Fibroblast of lung (primary cell): Measurements from ENCODE around the gene UCK2. TPM values are rescaled to one million over a fixed set of nuclear protein-coding genes. Genes with fewer than 3 reads are reported as not detected.

ENCODE experiments used
- DNase-seq, 2 donors: peaks; one replicate each; pipeline versions ENCODE4 v3.0.0 to v3.0.0-alpha.2; 2010; ENCODE audit warnings: low read depth in 2 of 2
- H2AFZ ChIP-seq: 2 replicates; pipeline ENCODE4 v1.5.1; 2012; ENCODE audit warnings: low read length, control low read depth, inconsistent platforms
- H3K27ac ChIP-seq: 2 replicates; pipeline ENCODE4 v1.5.1; 2011; ENCODE audit warnings: low read length, control low read depth; ENCODE audit not compliant: insufficient read depth
- H3K27me3 ChIP-seq: 2 replicates; pipeline ENCODE4 v1.5.1; 2011; ENCODE audit warnings: mild to moderate bottlenecking, low read length; ENCODE audit not compliant: control insufficient read depth, insufficient read depth
- H3K36me3 ChIP-seq: 2 replicates; pipeline ENCODE4 v1.5.1; 2011; ENCODE audit warnings: low read length; ENCODE audit not compliant: control insufficient read depth, insufficient read depth
- H3K4me1 ChIP-seq: 2 replicates; pipeline ENCODE4 v1.5.1; 2011; ENCODE audit warnings: low read length; ENCODE audit not compliant: control insufficient read depth, insufficient read depth; ENCODE audit errors: extremely low read depth
- H3K4me2 ChIP-seq: 2 replicates; pipeline ENCODE4 v1.5.1; 2011; ENCODE audit warnings: low read length, control low read depth; ENCODE audit not compliant: insufficient read depth; ENCODE audit errors: extremely low read depth
- H3K4me3 ChIP-seq, 4 experiments: fragments of 200-600 bp in 1 of 4; sonication (generic) in 1 of 4; replicated peaks in 1 of 4; 2 replicates each; pipeline ENCODE4 v1.5.1; 2011 to 2016; ENCODE audit warnings: low read length in 4 of 4, low read depth in 3 of 4, mild to moderate bottlenecking in 3 of 4, control low read depth in 2 of 4, inconsistent platforms in 1 of 4, mixed read lengths in 1 of 4; ENCODE audit not compliant: insufficient read depth in 1 of 4; ENCODE audit errors: control extremely low read depth in 1 of 4
- H3K79me2 ChIP-seq: 2 replicates; pipeline ENCODE4 v1.5.1; 2012; ENCODE audit warnings: mild to moderate bottlenecking, low read length, inconsistent platforms; ENCODE audit not compliant: control insufficient read depth, insufficient read depth
- H3K9ac ChIP-seq: 2 replicates; pipeline ENCODE4 v1.5.1; 2011; ENCODE audit warnings: mild to moderate bottlenecking, low read length, control low read depth; ENCODE audit not compliant: insufficient read depth
- H3K9me3 ChIP-seq: 2 replicates; pipeline ENCODE4 v1.5.1; 2012; ENCODE audit warnings: low read depth, low read length; ENCODE audit not compliant: control insufficient read depth, insufficient read depth
- H4K20me1 ChIP-seq: 2 replicates; pipeline ENCODE4 v1.5.1; 2011; ENCODE audit warnings: low read length; ENCODE audit not compliant: control insufficient read depth, insufficient read depth; ENCODE audit errors: extremely low read depth
- EZH2 ChIP-seq: IDR thresholded peaks from 2 replicates; pipeline ENCODE4 v1.5.1; 2012; ENCODE audit warnings: low read length, control low read depth, mild to moderate bottlenecking; ENCODE audit errors: missing control alignments
- polyA plus RNA-seq, 2 donors: library from polyadenylated mRNA; depleted of rRNA in 1 of 2; stranded (reverse) in 1 of 2; unstranded in 1 of 2; fragments of >200 nt; gene quantifications; 2 replicates each; pipeline ENCODE4 v1.2.1, GENCODE V29; 2011 to 2012; ENCODE audit warnings: missing spikeins in 1 of 2
- total RNA-seq: library from RNA; depleted of rRNA; stranded (reverse); fragments of >200 nt; gene quantifications from 2 replicates; pipeline ENCODE4 v1.2.1, GENCODE V29; 2014
- TF ChIP-seq, protein P1 (sequence below), 2 donors: IDR thresholded peaks in 1 of 2; conservative IDR thresholded peaks in 1 of 2; 1 replicate in 1 of 2; 2 replicates in 1 of 2; pipeline ENCODE4 v1.5.1; 2011 to 2012; ENCODE audit warnings: low read length in 2 of 2, control low read depth in 1 of 2, inconsistent platforms in 1 of 2, low read depth in 1 of 2, mild to moderate bottlenecking in 1 of 2

Gene UCK2
- total and polyA plus RNA-seq, 2 donors (not counting 1 experiment from before 2014, with no cell fraction given) = 95.1 to 99.0 TPM

GRCh38 chr1:165861911-165862310, 34.5 kb downstream of the UCK2 start:
- Histone ChIP-seq H3K9ac (no peak overlapping the region), H4K20me1 (peaks cover 2% of the 10 kb centered on the region), H3K79me2 (peaks cover 87% of the 10 kb centered on the region), H3K27me3 (no peaks in the 10 kb centered on the region), H3K4me3 (no peak overlapping the region), H3K36me3 (no peaks in the 10 kb centered on the region), H3K27ac (no peak overlapping the region), H3K9me3 (no peaks in the 10 kb centered on the region), H2AFZ (no peak overlapping the region), H3K4me2 (no peak overlapping the region), H3K4me1 (peaks cover 7% of the 10 kb centered on the region)
- TF ChIP-seq EZH2 = no peak
- TF ChIP-seq, protein P1, sequence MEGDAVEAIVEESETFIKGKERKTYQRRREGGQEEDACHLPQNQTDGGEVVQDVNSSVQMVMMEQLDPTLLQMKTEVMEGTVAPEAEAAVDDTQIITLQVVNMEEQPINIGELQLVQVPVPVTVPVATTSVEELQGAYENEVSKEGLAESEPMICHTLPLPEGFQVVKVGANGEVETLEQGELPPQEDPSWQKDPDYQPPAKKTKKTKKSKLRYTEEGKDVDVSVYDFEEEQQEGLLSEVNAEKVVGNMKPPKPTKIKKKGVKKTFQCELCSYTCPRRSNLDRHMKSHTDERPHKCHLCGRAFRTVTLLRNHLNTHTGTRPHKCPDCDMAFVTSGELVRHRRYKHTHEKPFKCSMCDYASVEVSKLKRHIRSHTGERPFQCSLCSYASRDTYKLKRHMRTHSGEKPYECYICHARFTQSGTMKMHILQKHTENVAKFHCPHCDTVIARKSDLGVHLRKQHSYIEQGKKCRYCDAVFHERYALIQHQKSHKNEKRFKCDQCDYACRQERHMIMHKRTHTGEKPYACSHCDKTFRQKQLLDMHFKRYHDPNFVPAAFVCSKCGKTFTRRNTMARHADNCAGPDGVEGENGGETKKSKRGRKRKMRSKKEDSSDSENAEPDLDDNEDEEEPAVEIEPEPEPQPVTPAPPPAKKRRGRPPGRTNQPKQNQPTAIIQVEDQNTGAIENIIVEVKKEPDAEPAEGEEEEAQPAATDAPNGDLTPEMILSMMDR (conservative IDR thresholded peaks at IDR 0.05 in 1 of 2, IDR thresholded peaks at IDR 0.05 in 1 of 2; ENCODE audit: low read depth in 1 of 2, low read length in 2 of 2) = no peak
- no peak for DNase-seq

DNA sequence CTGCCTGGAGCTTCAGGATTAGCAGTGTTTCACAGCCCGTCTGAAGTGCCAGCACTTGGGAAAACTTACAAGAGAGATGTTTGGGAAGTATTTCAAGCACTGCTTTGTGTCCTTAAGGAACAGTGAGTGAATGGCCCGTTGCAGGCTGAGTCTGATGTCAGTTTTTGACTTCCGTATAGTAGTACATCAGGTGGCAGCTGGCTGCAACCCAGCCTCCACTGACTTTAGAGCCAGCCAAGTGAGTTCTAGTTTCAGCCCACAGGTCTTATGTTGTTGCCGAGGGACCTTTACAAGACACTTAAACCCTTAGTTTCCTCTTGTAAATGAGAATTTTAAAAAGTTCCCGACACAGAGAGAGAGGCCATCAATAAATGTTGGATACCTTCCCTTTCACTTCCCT, 35.0 kb downstream of the UCK2 start:
- Histone ChIP-seq H3K27ac (no peak overlapping the region), H2AFZ (no peak overlapping the region), H3K4me2 (no peak overlapping the region), H3K9me3 (no peaks in the 10 kb centered on the region), H4K20me1 (no peaks in the 10 kb centered on the region), H3K27me3 (no peaks in the 10 kb centered on the region), H3K4me1 (peaks cover 5% of the 10 kb centered on the region), H3K9ac (no peak overlapping the region), H3K36me3 (no peaks in the 10 kb centered on the region), H3K79me2 (peaks cover 83% of the 10 kb centered on the region), H3K4me3 (no peak overlapping the region)
- DNase-seq = no peak
- TF ChIP-seq, protein P1 (conservative IDR thresholded peaks at IDR 0.05 in 1 of 2, IDR thresholded peaks at IDR 0.05 in 1 of 2; ENCODE audit: low read depth in 1 of 2, low read length in 2 of 2) = no peak
- TF ChIP-seq EZH2 = no peak

GRCh38 chr1:165863346-165863745, 35.9 kb downstream of the UCK2 start:
- Histone ChIP-seq H3K27ac (no peak overlapping the region), H3K4me3 (no peak overlapping the region), H2AFZ (no peak overlapping the region), H4K20me1 (no peaks in the 10 kb centered on the region), H3K9ac (no peak overlapping the region), H3K79me2 (peaks cover 83% of the 10 kb centered on the region), H3K4me2 (no peak overlapping the region), H3K36me3 (no peaks in the 10 kb centered on the region), H3K9me3 (no peaks in the 10 kb centered on the region), H3K27me3 (no peaks in the 10 kb centered on the region), H3K4me1 (peaks cover 1% of the 10 kb centered on the region)
- TF ChIP-seq EZH2 = no peak
- TF ChIP-seq, protein P1 (conservative IDR thresholded peaks at IDR 0.05 in 1 of 2, IDR thresholded peaks at IDR 0.05 in 1 of 2; ENCODE audit: low read depth in 1 of 2, low read length in 2 of 2) = no peak
- no peak for DNase-seq
